22Rv1 (cell line): Measurements from ENCODE around the gene PDE6G.
"Not testable (repeated sequence)": the region's sequence is repeated elsewhere in the genome, so short reads cannot be mapped to it uniquely, and the experiment has no call there.

ENCODE experiments used
- H3K27ac ChIP-seq: fragments of 450-650 bp; 2 replicates; pipeline ENCODE4 v1.5.1; 2017
- CTCF ChIP-seq: fragments of 450-650 bp; IDR thresholded peaks from 2 replicates; pipeline ENCODE4 v1.5.1; 2017; ENCODE audit warnings: mild to moderate bottlenecking
- ZFX ChIP-seq: fragments of 450-650 bp; IDR thresholded peaks from 2 replicates; pipeline ENCODE4 v1.6.1; 2017; ENCODE audit warnings: antibody characterized with exemption, borderline replicate concordance

The PDE6G gene

GRCh38 chr17:81682565-81683207, 26.3 kb upstream of the PDE6G start:
- no peak for TF ChIP-seq CTCF
- TF ChIP-seq ZFX = no peak

GRCh38 chr17:81681672-81682071, 25.3 kb upstream of the PDE6G start:
- TF ChIP-seq CTCF (no peak), ZFX (no peak)

More at GRCh38 chr17:81682565-81683207, 26.3 kb upstream of the PDE6G start:
- H3K27ac ChIP-seq = peak overlapping the region; percentile 72

GRCh38 chr17:81680150-81680549, 23.8 kb upstream of the PDE6G start:
- TF ChIP-seq CTCF (no peak), ZFX (no peak)
- H3K27ac ChIP-seq = no peak overlapping the region

More at GRCh38 chr17:81681672-81682071, 25.3 kb upstream of the PDE6G start:
- H3K27ac ChIP-seq = no peak overlapping the region

GRCh38 chr17:81676906-81677305, 20.6 kb upstream of the PDE6G start:
- no peak overlapping the region for H3K27ac ChIP-seq

GRCh38 chr17:81675515-81676221, 19.3 kb upstream of the PDE6G start:
- TF ChIP-seq CTCF = peak; percentile 72
- not testable (repeated sequence) for H3K27ac ChIP-seq

More at GRCh38 chr17:81676906-81677305, 20.6 kb upstream of the PDE6G start:
- TF ChIP-seq ZFX = no peak
- no peak for TF ChIP-seq CTCF

- no peak overlapping the region for H3K27ac ChIP-seq
- no peak for TF ChIP-seq CTCF
- no peak for TF ChIP-seq ZFX
Observed at GRCh38 chr17:81673561-81674258, 17.4 kb upstream of the PDE6G start.

GRCh38 chr17:81672954-81673353, 16.6 kb upstream of the PDE6G start:
- H3K27ac ChIP-seq = no peak overlapping the region
- TF ChIP-seq ZFX (no peak), CTCF (no peak)
